ENCODE measurements around the gene RNU1-2.
"Not testable (repeated sequence)": the region's sequence is repeated elsewhere in the genome, so short reads cannot be mapped to it uniquely, and the experiment has no call there.

RNU1-2 gene

DNA sequence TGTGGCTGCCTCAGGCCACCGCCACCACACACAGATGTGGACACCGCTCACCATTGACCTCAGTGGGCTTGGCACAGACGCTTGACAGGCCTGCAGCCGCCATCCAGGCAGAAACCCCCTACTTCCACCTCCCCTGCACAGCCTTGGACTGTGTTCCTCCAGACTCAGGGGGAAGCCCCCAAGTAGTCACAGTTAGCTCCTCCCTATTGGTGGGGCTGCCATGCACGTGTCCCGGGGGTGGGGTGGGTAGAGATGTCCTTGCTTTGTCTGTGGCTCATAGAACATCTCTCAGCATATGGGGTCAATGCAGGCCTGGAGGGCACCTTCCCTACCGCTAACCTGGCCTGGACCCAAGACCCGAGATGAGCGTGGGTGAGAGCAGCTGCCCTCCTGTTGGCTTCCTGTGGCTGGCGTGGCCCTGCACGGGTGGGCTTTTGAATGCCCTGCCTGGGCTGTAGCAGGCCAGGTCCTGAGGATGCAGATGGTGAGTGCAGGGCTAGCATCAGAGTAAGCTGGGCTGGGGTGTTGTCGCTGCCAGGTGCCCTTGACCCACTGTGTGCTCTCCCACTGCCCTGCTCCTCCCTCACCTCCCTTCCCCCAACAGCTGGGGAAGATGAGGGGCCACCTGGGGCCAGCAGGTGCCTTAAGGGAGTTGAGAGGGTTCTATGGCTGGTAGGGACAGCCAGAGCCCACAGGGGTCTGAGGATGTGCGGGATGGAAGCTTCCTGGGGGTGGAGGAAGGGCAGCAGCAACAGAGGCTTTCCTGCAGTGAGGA is 32.1 kb downstream of the RNU1-2 start:
- DNase-seq = no peak

DNA sequence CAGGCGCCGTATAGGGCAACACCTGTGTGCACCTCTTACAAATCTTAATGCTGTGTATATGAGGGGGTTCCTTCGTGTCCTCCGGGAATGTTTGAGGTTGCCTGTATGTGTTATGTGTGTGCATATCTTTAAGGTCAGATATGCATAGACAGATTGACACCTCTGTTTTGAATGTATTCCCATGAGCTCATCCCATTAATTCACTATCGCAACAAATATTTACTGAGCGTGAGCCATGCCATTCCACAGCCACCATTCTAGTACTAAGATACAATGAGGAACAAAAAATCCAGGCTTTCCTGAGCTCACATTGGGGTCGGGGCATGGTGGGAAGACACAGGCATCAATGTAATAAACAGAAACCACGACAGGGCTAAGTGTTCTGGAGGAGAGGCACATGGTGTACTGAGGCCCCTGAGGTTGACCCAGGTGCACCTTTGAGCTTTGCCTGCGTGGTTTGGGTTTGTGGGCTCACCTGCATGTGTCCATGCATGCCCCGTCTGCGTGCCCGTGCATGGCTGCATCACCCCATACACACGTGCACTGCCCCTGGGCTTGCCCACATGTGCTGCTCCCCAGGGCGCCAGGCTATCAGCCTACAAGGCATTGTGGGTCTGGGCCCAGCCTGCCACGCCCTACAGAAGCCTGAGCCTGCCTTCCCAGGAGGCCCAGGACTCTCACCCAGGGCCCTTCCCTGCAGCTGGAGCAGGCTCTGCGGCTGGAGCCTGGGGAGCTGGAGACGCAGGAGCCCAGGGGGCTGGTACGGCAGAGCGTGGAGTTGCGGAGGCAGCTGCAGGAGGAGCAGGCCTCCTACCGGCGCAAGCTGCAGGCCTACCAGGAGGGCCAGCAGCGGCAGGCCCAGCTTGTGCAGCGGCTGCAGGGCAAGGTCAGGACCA is 33.6 kb downstream of the RNU1-2 start:
- not testable (repeated sequence) for DNase-seq

DNA sequence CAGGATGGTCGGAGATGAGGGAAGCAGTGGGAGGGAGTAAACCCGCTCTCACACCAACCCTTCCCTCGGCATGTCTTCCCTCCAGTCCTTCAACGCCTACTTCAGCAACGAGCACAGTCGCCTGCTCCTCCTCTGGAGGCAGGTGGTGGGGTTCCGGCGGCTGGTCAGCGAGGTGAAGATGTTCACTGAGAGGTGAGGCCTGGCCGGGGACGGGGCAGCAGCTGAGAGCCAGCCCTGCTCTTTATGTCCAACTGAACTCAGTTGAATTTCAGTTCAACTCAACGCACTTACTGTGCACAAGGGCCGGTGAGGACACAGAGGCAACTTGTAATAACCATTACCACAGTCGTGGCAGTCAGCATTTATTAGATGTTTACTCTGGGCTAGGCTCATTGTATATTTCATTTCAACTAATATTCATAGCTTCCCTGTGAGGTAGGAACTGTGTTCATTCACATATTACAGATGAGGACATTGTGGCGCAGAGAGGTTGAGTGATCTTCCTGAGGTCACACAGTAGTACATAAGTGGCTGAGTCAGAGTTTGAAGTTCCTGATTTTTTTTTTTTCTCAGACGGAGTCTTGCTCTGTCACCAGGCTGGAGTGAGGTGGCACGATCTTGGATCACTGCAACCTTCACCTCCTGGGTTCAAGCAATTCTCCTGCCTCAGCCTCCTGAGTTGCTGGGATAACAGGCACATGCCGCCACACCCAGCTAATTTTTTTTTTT is 35.6 kb downstream of the RNU1-2 start:
- DNase-seq = not testable (repeated sequence)

DNA sequence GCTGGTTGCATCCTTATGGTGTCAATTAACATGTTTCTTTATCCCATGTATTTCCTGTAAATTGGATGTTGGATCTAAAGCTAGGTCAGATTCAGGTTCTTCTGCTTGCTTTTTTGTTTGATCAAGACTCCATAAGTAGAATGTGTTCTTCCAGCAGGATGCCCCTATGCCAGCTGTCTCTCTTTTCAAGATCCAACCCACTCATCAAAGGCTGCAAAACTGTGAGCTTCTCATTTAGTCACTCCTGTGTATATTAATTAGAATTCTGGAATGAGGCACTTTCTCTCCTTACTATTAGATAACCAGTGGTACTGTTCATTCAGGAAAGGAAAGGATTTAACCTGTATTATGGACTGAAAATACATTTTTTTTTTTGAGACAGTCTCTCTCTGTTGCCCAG is 38.2 kb downstream of the RNU1-2 start:
- not testable (repeated sequence) for DNase-seq

DNA sequence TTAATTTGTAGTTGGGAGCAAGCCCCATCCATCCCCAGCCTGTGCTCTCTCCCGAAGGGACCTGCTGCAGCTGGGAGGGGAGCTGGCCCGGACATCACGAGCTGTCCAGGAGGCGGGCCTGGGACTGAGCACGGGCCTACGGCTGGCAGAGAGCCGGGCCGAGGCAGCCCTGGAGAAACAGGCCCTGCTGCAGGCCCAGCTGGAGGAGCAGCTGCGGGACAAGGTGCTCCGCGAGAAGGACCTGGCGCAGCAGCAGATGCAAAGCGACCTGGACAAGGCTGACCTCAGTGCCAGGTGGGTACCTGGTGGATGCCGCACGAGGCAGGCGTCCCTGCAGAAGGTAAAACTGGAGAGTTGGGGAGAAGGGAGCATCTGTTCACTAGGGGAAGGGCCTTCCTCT is 40.8 kb downstream of the RNU1-2 start:
- DNase-seq = not testable (repeated sequence)

DNA sequence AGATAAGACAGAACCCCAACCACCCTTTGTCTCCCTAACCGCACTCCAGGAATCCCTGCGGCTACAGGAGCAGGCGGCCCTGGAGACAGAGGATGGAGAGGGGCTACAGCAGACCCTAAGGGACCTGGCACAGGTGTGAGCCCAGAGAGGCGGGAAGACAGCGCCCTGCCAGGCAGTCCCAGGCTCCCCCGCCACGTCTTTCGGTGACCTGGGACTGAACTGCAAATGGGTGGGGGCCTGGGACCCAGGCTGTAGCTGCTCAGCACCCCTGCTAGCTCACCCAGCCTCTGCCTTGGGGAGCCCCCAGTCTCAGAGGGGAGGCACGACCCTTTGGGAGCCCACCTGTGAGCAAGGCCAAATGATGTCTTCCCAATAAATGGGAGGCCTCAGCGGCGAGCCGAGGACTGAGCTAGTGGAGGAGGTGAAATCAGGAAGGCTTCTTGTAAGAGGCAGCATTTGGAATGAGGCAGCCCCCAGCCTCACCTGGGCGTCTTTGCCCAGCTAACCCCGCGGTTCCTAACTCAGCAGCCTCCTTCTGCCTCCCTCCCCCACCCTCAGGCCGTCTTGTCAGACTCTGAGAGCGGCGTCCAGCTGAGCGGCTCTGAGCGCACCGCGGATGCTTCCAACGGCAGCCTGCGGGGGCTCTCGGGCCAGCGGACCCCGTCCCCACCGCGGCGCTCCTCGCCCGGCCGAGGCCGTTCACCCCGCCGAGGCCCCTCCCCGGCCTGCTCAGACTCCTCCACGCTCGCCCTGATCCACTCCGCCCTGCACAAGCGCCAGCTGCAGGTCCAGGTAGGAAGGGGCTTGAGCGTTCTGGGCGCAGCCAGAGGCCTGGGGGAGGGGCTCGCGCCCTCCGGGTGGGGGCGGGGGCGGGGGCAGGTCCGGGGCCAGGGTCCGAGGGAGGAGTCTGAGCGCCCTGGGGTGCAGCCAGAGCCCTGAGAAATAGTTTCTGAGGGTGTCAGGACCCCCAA is 42.9 kb downstream of the RNU1-2 start:
- DNase-seq = no peak

DNA sequence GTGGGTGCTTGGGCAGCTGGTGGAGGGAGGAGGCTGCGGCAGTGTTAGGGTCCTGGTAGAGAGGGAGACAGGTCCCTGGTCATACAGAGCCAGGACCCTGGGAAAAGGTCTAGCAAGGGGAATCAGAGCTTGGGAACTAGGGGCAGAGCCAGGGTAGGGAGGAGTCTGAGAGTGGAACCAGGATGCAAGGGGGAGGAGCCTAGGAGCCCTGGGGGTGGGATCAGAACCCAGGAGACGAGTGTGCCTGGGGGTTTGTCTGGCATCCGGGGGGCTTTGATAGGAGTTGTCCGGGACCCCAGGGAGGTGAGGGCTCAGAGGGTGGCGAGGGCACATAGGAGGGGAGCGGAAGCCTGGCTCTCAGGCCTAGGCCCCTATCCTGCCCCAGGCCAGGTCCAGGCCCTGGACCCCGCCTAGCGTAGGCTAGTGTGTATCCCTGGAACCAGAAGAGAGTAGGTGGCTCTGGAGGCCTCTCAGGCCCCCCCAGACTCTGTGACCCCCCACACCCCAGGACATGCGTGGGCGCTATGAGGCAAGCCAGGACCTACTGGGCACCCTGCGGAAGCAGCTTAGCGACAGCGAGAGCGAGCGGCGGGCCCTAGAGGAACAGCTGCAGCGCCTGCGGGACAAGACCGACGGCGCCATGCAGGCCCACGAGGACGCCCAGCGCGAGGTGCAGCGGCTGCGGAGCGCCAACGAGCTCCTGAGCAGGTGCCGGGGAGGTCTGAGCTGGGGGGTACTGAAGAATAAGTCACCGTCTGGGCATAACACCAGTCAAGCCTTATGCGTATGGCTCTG is 43.8 kb downstream of the RNU1-2 start:
- DNase-seq = not testable (repeated sequence)

DNA sequence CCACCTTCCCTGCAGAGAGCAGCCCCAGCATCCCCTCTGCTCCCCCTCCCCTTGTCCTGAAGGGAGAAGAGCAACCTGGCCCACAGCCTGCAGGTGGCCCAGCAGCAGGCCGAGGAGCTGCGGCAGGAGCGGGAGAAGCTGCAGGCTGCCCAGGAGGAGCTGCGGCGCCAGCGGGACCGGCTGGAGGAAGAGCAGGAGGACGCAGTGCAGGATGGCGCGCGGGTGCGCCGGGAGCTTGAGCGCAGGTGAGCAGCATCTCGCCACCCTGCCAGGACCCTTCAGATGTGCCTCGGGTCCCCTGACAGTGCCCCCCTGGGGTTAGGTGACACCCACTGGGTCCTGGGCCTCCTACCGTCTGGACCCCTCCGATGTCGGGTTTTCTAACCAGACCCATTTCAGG is 48.3 kb downstream of the RNU1-2 start:
- DNase-seq = no peak

DNA sequence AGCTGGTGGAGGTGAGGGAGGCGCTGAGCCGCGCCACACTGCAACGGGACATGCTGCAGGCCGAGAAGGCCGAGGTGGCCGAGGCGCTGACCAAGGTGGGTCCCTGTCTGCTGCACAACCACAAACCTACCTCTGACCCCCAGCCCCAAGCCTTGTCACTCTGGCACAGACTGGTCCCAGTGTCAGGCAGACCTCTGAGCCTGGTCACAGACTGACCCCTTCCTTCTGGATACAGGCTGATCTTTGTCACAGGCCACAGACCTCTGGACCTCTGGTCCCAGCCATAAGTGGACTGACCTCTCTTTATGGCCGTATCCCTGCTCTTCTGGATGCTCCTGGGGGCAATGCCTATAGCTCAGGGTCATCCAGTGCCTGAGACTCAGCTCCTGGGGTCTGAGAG is 49.7 kb downstream of the RNU1-2 start:
- not testable (repeated sequence) for DNase-seq

All from activated CD4-positive, alpha-beta T cell treated with anti-CD3 and anti-CD28 coated beads, Interleukin-2, Interleukin-6, amounts not matched to agents 100 ng/mL and 50 ng/mL, durations not matched to agents 16 hours and 8 hours (primary cell).